Thyroid gland (tissue), 4 donors: ENCODE results near the gene NOX4.

Experiments
- CTCF ChIP-seq, 6 experiments: fragments of 200-600 bp in 3 of 6; fragments of 450-650 bp in 3 of 6; sonication (generic) in 3 of 6; IDR thresholded peaks; one replicate each; pipeline ENCODE4 v1.5.1; 2016 to 2019; ENCODE audit warnings: antibody characterized with exemption in 6 of 6, mild to moderate bottlenecking in 2 of 6, inconsistent platforms in 1 of 6, moderate library complexity in 1 of 6
- POLR2A ChIP-seq, 2 donors: fragments of 450-650 bp; IDR thresholded peaks; one replicate each; pipeline ENCODE4 v1.6.1; 2017; ENCODE audit warnings: antibody characterized with exemption in 2 of 2, mild to moderate bottlenecking in 2 of 2, moderate library complexity in 1 of 2

GRCh38 chr11:89537936-89538335, 46.8 kb upstream of the NOX4 start:
- TF ChIP-seq CTCF (IDR thresholded peaks at IDR 0.05) (no peak), POLR2A (IDR thresholded peaks at IDR 0.05) (no peak)
